Breast epithelium (tissue), 3 donors: ENCODE results near the gene ERICH2.

ENCODE experiments used
- POLR2A ChIP-seq: fragments of 450-650 bp; IDR thresholded peaks from one replicate; pipeline ENCODE4 v1.6.1; 2016; ENCODE audit warnings: antibody characterized with exemption, mild to moderate bottlenecking, moderate library complexity
- POLR2AphosphoS5 ChIP-seq, 3 donors: sonication (generic); formaldehyde crosslinking; IDR thresholded peaks; one replicate each; pipeline ENCODE4 v1.6.1; 2017; ENCODE audit warnings: antibody characterized with exemption in 3 of 3
- TF ChIP-seq, protein P1 (sequence below), 3 donors: fragments of 450-650 bp; IDR thresholded peaks; one replicate each; pipeline ENCODE4 v1.5.1; 2016 to 2017; ENCODE audit warnings: antibody characterized with exemption in 3 of 3, mild to moderate bottlenecking in 3 of 3, moderate library complexity in 3 of 3

- TF ChIP-seq, protein P1, sequence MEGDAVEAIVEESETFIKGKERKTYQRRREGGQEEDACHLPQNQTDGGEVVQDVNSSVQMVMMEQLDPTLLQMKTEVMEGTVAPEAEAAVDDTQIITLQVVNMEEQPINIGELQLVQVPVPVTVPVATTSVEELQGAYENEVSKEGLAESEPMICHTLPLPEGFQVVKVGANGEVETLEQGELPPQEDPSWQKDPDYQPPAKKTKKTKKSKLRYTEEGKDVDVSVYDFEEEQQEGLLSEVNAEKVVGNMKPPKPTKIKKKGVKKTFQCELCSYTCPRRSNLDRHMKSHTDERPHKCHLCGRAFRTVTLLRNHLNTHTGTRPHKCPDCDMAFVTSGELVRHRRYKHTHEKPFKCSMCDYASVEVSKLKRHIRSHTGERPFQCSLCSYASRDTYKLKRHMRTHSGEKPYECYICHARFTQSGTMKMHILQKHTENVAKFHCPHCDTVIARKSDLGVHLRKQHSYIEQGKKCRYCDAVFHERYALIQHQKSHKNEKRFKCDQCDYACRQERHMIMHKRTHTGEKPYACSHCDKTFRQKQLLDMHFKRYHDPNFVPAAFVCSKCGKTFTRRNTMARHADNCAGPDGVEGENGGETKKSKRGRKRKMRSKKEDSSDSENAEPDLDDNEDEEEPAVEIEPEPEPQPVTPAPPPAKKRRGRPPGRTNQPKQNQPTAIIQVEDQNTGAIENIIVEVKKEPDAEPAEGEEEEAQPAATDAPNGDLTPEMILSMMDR (IDR thresholded peaks at IDR 0.05): no peak
- TF ChIP-seq POLR2A: no peak
- TF ChIP-seq POLR2AphosphoS5 (IDR thresholded peaks at IDR 0.05): no peak
These were observed 26.5 kb upstream of the ERICH2 start for GRCh38 chr2:170743530-170744239.
